ENCODE results near the gene KYNU.
"Not testable (repeated sequence)": the region's sequence is repeated elsewhere in the genome, so short reads cannot be mapped to it uniquely, and the experiment has no call there.

The KYNU gene

DNA sequence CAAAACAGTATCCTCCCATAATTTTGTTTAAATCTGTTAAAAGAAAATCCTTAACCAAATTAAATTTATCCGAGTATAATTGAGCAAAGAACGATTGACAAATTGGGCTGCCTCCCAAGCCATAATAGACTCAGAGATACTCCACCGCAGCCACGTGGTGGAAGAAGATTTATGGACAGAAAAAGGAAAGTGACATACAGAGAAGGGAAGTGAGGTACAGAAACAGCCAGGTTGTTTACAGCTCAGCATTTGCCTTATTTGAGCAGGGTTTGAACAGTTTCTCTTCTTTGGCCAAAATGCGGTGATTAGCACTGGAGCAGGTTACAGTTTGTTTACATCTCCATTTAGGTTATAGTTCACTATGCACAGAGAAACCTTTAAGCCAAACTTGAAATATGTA, 60.8 kb downstream of the KYNU start:
- TF ChIP-seq, protein P1, sequence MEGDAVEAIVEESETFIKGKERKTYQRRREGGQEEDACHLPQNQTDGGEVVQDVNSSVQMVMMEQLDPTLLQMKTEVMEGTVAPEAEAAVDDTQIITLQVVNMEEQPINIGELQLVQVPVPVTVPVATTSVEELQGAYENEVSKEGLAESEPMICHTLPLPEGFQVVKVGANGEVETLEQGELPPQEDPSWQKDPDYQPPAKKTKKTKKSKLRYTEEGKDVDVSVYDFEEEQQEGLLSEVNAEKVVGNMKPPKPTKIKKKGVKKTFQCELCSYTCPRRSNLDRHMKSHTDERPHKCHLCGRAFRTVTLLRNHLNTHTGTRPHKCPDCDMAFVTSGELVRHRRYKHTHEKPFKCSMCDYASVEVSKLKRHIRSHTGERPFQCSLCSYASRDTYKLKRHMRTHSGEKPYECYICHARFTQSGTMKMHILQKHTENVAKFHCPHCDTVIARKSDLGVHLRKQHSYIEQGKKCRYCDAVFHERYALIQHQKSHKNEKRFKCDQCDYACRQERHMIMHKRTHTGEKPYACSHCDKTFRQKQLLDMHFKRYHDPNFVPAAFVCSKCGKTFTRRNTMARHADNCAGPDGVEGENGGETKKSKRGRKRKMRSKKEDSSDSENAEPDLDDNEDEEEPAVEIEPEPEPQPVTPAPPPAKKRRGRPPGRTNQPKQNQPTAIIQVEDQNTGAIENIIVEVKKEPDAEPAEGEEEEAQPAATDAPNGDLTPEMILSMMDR (conservative IDR thresholded peaks at IDR 0.05; ENCODE audit: low read depth), result no peak
- ChIA-PET POLR2A (ENCODE audit: low non-redundant PET) (no interaction called here), CTCF (interaction anchor here (0.7 kb wide), 1 partner anchor 115 kb away, joined by 3 read pairs; no protein-coding TSS in a partner anchor)
- no peak for DNase-seq (ENCODE audit: low spot score)
- H3K27ac ChIP-seq, result no peak overlapping the region

DNA sequence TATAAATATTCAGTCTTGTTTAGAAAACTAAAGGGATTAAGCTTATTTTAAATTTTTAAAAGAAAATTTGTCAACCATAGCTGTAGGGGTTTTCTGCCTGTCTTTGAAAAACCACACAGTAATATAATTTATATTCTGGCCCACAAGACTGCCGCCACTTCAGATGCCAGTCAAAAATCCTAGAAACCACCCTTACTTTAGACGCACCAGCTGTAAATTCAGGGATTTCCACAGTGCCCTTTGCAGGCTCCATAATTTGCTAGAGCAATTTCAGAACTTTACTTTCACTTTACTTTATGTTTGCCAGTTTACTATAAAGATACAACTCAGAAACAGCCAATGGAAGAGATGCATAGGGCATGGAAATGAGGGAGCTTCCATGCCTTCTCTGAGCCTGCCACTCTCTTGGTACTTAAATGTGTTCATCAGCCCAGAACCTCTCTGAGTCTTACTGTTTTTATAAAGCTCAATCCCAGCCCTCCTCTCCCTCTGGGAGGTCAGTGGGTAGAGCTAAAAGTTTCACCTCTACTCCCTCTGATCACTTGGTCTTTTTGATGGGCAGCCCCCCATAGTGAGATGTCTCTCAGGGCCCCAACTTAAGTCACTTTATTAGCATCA, 63.3 kb downstream of the KYNU start:
- POLR2A ChIA-PET (ENCODE audit: low non-redundant PET), result no interaction called here

DNA sequence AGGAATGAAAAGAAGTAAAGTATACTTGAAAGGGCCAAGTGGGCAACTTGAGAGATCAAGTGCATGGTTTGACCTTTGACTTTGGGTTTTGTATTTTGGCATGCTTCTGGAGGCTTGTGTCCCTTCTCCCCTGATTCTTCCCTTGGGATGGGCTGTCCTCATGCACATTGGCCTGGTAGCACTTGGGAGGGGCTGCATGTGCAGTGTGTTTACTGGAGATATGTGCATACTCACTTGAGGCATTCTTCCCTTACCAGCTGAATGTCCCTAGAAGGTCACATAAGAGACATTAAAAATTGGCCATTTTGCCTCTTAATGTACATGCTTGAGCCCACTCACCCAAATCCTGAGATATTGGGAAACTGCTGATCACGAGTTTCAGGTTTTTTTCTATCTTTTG, 65.2 kb downstream of the KYNU start:
- ChIA-PET CTCF (no interaction called here), POLR2A (ENCODE audit: low non-redundant PET) (no interaction called here)
- no peak for DNase-seq (ENCODE audit: low spot score)
- H3K27ac ChIP-seq, result no peak overlapping the region
- TF ChIP-seq, protein P1 (conservative IDR thresholded peaks at IDR 0.05; ENCODE audit: low read depth), result no peak

More for the DNA sequence above, 63.3 kb downstream of the KYNU start:
- H3K27ac ChIP-seq, result no peak overlapping the region
- CTCF ChIA-PET, result no interaction called here
- no peak for DNase-seq (ENCODE audit: low spot score)
- TF ChIP-seq, protein P1 (conservative IDR thresholded peaks at IDR 0.05; ENCODE audit: low read depth), result no peak

DNA sequence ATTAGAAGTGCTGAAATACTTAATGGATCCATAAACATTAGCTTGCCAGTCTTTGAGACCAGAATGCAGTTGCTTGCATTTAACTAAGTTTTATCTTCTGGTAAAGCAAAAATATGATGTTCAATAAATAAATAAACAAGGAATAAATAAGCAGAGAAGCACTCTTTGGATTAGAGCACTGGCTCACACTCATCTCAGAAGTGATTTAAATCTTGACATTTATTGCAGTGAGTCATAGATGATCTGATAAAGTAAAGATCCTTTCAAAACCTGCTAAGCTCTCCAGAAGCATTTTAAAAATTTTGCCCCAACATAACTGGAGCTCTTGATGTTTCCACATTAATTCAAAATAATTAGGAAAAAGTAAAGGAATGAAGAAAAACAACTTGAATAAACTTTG, 66.8 kb downstream of the KYNU start:
- no peak overlapping the region for H3K27ac ChIP-seq
- ChIA-PET CTCF (interaction anchor here (0.7 kb wide), 1 partner anchor 37 kb away, joined by 3 read pairs; no protein-coding TSS in a partner anchor), POLR2A (ENCODE audit: low non-redundant PET) (no interaction called here)
- DNase-seq (ENCODE audit: low spot score), result peak; percentile 46
- TF ChIP-seq, protein P1 (conservative IDR thresholded peaks at IDR 0.05; ENCODE audit: low read depth), result no peak

DNA sequence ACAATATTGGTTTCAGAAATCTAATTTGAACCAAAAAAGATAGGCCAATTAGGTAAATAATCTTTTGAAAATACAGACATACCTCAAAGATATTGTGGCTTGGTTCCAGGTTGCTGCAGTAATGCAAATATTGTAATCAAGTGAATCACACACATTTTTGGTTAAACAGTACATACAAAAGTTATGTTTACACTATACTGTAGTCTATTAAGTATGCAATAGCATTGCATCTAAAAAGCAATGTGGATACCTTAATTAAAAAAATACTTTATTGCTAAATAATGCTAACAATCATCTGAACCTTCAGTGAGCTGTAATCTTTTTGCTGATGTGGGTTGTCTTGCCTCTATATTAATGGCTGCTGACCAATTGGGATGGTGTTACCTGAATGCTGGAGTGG, 67.3 kb downstream of the KYNU start:
- DNase-seq (ENCODE audit: low spot score), result no peak
- no peak overlapping the region for H3K27ac ChIP-seq
- CTCF ChIA-PET, result interaction anchor here (0.7 kb wide), 1 partner anchor 38 kb away, joined by 3 read pairs; no protein-coding TSS in a partner anchor
- TF ChIP-seq, protein P1 (conservative IDR thresholded peaks at IDR 0.05; ENCODE audit: low read depth), result no peak
- POLR2A ChIA-PET (ENCODE audit: low non-redundant PET), result no interaction called here

DNA sequence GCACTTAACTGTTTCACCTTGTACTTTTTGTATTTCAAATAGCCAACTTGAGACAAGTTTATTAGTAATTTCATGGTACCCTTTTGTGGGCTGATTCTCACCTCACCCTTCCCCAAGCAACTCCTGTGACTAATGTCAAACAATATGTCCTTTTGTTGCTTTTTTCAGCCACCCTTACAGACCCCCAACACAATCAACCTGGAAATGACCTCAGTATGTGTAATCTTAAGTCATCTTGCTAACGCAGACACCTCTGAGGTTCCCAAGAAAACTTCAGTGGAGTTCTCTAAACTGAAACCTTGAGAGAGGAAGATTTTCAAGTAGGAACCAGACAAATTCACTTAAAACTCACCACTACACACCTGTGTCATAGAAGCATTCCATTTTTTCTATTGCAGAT, 69.5 kb downstream of the KYNU start:
- no peak overlapping the region for H3K27ac ChIP-seq
- TF ChIP-seq, protein P1 (conservative IDR thresholded peaks at IDR 0.05; ENCODE audit: low read depth), result no peak
- ChIA-PET POLR2A (ENCODE audit: low non-redundant PET) (no interaction called here), CTCF (no interaction called here)
- no peak for DNase-seq (ENCODE audit: low spot score)

DNA sequence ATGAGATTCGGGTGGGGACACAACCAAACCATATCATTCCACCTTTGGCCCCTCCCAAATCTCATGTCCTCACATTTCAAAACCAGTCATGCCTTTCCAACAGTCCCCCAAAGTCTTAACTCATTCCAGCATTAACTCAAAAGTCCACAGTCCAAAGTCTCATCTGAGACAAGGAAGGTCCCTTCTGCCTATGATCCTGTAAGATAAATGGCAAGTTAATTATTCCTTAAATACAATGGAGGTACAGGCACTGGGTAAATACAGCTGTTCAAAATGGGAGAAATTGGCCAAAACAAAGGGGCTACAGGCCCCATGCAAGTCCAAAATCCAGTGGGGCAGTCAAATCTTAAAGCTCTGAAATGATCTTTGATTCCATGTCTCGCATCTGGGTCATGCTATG, 71.3 kb downstream of the KYNU start:
- CTCF ChIA-PET, result interaction anchor here (0.7 kb wide), 1 partner anchor 1350 kb away, joined by 3 read pairs; no protein-coding TSS in a partner anchor

DNA sequence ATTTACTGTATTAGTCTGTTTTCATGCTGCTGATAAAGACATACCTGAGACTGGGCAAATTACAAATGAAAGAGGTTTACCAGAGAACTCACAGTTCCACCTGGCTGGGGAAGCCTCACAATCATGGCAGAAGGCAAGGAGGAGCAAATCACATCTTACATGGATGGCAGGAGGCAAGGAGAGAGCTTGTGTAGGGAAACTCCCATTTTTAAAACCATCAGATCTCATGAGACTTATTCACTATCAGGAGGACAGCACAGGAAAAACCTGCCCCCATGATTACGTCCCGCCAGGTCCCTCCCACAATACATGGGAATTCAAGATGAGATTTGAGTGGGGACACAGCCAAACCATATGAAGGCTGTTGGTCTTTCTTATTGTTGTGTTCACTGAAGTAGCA, 72.9 kb downstream of the KYNU start:
- CTCF ChIA-PET; H3K27ac ChIP-seq; POLR2A ChIA-PET (ENCODE audit: low non-redundant PET); DNase-seq (ENCODE audit: low spot score): not testable (repeated sequence)

More for the DNA sequence above, 71.3 kb downstream of the KYNU start:
- H3K27ac ChIP-seq; DNase-seq (ENCODE audit: low spot score); POLR2A ChIA-PET (ENCODE audit: low non-redundant PET): not testable (repeated sequence)

All from RWPE1 (cell line).